A549 (cell line): ENCODE data around the gene METRNL.

Source experiments
- CHD2 ChIP-seq: fragments of 150-350 bp; IDR thresholded peaks from 2 replicates; pipeline ENCODE4 v1.6.1; 2014; ENCODE audit warnings: low read length; ENCODE audit not compliant: partially characterized antibody
- CTCF ChIP-seq: fragments of >200 bp; sonication (Bioruptor Twin); formaldehyde crosslinking; IDR thresholded peaks from 3 replicates; pipeline ENCODE4 v1.5.1; 2016
- FOXS1 ChIP-seq: fragments of 250-450 bp; sonication (Bioruptor Pico); IDR thresholded peaks from 2 replicates; pipeline ENCODE4 v1.5.0; 2020; ENCODE audit warnings: mild to moderate bottlenecking, moderate library complexity
- JUN ChIP-seq, 2 experiments: fragments of >200 bp; sonication (Bioruptor Twin); formaldehyde crosslinking; IDR thresholded peaks; 2 replicates in 1 of 2; 3 replicates in 1 of 2; pipeline ENCODE4 v1.6.1; 2016 to 2017
- PHF8 ChIP-seq: fragments of 200-600 bp; sonication (generic); IDR thresholded peaks from 2 replicates; pipeline ENCODE4 v1.6.1; 2016; ENCODE audit warnings: low read depth, mild to moderate bottlenecking, antibody characterized with exemption, moderate library complexity, borderline replicate concordance
- POLR2A ChIP-seq: IDR thresholded peaks from 2 replicates; pipeline ENCODE4 v1.6.1; 2012; ENCODE audit warnings: mild to moderate bottlenecking, low read length
- REST ChIP-seq: fragments of 200-600 bp; sonication (generic); IDR thresholded peaks from 2 replicates; pipeline ENCODE4 v1.6.1; 2016; ENCODE audit warnings: antibody characterized with exemption, mild to moderate bottlenecking, moderate library complexity
- TF ChIP-seq, protein P1 (sequence below): fragments of 450-650 bp; IDR thresholded peaks from 2 replicates; pipeline ENCODE4 v1.6.1; 2014; ENCODE audit warnings: antibody characterized with exemption
- TF ChIP-seq, protein P2 (sequence below): fragments of 250-450 bp; sonication (Bioruptor Pico); IDR thresholded peaks from 2 replicates; pipeline ENCODE4 v1.5.0; 2021; ENCODE audit warnings: mild to moderate bottlenecking, moderate library complexity, borderline replicate concordance

- TF ChIP-seq POLR2A (no peak), FOXS1 (CRISPR knock-in tag) (no peak), CTCF (no peak), REST (no peak), JUN (IDR thresholded peaks at IDR 0.05) (no peak), CHD2 (no peak), PHF8 (no peak)
- TF ChIP-seq, protein P1, sequence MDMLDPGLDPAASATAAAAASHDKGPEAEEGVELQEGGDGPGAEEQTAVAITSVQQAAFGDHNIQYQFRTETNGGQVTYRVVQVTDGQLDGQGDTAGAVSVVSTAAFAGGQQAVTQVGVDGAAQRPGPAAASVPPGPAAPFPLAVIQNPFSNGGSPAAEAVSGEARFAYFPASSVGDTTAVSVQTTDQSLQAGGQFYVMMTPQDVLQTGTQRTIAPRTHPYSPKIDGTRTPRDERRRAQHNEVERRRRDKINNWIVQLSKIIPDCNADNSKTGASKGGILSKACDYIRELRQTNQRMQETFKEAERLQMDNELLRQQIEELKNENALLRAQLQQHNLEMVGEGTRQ, result no peak
- TF ChIP-seq, protein P2, sequence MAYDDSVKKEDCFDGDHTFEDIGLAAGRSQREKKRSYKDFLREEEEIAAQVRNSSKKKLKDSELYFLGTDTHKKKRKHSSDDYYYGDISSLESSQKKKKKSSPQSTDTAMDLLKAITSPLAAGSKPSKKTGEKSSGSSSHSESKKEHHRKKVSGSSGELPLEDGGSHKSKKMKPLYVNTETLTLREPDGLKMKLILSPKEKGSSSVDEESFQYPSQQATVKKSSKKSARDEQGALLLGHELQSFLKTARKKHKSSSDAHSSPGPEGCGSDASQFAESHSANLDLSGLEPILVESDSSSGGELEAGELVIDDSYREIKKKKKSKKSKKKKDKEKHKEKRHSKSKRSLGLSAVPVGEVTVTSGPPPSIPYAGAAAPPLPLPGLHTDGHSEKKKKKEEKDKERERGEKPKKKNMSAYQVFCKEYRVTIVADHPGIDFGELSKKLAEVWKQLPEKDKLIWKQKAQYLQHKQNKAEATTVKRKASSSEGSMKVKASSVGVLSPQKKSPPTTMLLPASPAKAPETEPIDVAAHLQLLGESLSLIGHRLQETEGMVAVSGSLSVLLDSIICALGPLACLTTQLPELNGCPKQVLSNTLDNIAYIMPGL, result no peak
These were observed 18.4 kb downstream of the METRNL start for GRCh38 chr17:83097831-83098230.
